ENCODE data around the gene POU2F3.

POU2F3 gene

DNA sequence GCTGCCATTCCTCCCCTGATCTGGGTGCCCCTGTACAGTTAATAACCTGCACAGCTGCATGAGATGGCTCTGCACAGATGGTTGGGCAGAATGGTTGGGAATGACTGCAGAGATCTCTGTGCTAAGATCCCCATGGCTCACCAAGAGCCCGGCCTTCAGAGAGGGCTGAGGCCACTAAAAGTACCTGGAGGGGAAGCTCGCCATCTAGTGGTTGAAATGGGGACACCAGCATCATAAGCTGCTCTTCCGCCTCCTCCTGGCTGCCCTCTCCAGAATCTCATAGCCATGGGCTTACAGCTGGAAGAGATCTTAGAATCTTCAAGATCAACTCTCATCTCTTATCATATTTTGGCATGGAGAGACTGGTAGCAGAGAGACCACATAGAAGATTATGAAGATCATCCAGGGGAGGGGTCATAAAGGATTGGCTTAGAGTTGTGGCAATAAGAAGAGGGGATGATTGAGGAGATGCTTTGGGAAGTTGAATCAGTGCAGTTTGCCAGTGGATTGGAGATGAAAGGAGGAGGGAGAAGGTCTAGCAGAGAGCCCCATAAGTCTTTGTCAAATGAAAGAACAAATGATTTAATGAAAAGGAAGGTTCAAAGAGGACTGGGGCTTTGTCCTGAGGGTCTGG is 63.2 kb downstream of the POU2F3 start:
- TF ChIP-seq EZH2phosphoT487 (IDR thresholded peaks at IDR 0.05; ENCODE audit: low read length) (no peak), EZH2 (optimal IDR thresholded peaks at IDR 0.05; ENCODE audit: low read depth, low read length) (no peak)
- TF ChIP-seq, protein P1, sequence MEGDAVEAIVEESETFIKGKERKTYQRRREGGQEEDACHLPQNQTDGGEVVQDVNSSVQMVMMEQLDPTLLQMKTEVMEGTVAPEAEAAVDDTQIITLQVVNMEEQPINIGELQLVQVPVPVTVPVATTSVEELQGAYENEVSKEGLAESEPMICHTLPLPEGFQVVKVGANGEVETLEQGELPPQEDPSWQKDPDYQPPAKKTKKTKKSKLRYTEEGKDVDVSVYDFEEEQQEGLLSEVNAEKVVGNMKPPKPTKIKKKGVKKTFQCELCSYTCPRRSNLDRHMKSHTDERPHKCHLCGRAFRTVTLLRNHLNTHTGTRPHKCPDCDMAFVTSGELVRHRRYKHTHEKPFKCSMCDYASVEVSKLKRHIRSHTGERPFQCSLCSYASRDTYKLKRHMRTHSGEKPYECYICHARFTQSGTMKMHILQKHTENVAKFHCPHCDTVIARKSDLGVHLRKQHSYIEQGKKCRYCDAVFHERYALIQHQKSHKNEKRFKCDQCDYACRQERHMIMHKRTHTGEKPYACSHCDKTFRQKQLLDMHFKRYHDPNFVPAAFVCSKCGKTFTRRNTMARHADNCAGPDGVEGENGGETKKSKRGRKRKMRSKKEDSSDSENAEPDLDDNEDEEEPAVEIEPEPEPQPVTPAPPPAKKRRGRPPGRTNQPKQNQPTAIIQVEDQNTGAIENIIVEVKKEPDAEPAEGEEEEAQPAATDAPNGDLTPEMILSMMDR (IDR thresholded peaks at IDR 0.05; ENCODE audit: low read length), result peak; percentile 99
- Histone ChIP-seq H3K27ac (ENCODE audit: low read length) (no peak overlapping the region), H3K4me1 (ENCODE audit: low read length) (peaks cover 4% of the 10 kb centered on the region; the same call in 1 of the 2 replicates), H3K36me3 (replicated peaks; ENCODE audit: insufficient read depth, low read length) (no peaks in the 10 kb centered on the region), H3F3A (ENCODE audit: insufficient read depth, low read length) (no peaks in the 10 kb centered on the region), H3K9ac (ENCODE audit: low read length) (no peak overlapping the region), H2AFZ (ENCODE audit: low read length) (no peak overlapping the region), H3K4me3 (ENCODE audit: low read length) (no peak overlapping the region), H4K20me1 (ENCODE audit: insufficient read depth, low read length) (no peaks in the 10 kb centered on the region; the same call in 1 of the 2 replicates), H3K27me3 (replicated peaks; ENCODE audit: insufficient read depth, low read length) (no peaks in the 10 kb centered on the region), H3K79me2 (ENCODE audit: low read length) (no peaks in the 10 kb centered on the region), H3K9me2 (replicated peaks; ENCODE audit: insufficient read depth, low read length) (no peaks in the 10 kb centered on the region), H3K4me2 (ENCODE audit: low read depth, low read length) (no peak overlapping the region), H3K9me3 (replicated peaks; ENCODE audit: insufficient read depth, low read length) (no peaks in the 10 kb centered on the region)
- peak; percentile 77 for DNase-seq

DNA sequence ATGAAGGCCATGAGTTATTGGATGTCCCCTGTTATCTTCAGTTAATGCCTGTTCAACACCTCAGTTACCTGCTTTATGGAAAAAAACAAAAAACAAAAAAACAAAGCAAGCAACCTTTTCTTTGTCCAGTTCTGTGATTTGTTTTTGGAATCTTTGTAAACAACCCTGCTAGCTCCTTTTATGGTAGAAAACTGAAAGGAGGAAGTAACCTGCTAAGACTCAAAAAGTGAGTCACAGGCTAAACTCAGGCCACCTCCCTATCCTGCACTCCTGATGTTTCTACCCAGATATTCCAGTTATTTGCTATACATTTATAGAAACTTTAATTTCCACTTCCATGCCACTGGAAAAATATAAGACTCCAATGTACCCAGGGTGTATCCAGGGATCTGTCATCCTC is 64.6 kb downstream of the POU2F3 start:
- Histone ChIP-seq H2AFZ (ENCODE audit: low read length) (no peak overlapping the region), H3K79me2 (ENCODE audit: low read length) (no peaks in the 10 kb centered on the region), H4K20me1 (ENCODE audit: insufficient read depth, low read length) (no peaks in the 10 kb centered on the region; the same call in 1 of the 2 replicates), H3K4me1 (ENCODE audit: low read length) (peaks cover 4% of the 10 kb centered on the region; the same call in 1 of the 2 replicates), H3K36me3 (replicated peaks; ENCODE audit: insufficient read depth, low read length) (no peaks in the 10 kb centered on the region), H3K9me3 (replicated peaks; ENCODE audit: insufficient read depth, low read length) (no peaks in the 10 kb centered on the region), H3K27ac (ENCODE audit: low read length) (no peak overlapping the region), H3K27me3 (replicated peaks; ENCODE audit: insufficient read depth, low read length) (no peaks in the 10 kb centered on the region), H3K9ac (ENCODE audit: low read length) (no peak overlapping the region), H3K4me3 (ENCODE audit: low read length) (no peak overlapping the region), H3K4me2 (ENCODE audit: low read depth, low read length) (no peak overlapping the region), H3F3A (ENCODE audit: insufficient read depth, low read length) (no peaks in the 10 kb centered on the region), H3K9me2 (replicated peaks; ENCODE audit: insufficient read depth, low read length) (no peaks in the 10 kb centered on the region)
- TF ChIP-seq, protein P1 (IDR thresholded peaks at IDR 0.05; ENCODE audit: low read length), result no peak
- TF ChIP-seq EZH2 (optimal IDR thresholded peaks at IDR 0.05; ENCODE audit: low read depth, low read length) (no peak), EZH2phosphoT487 (IDR thresholded peaks at IDR 0.05; ENCODE audit: low read length) (no peak)
- DNase-seq, result no peak

DNA sequence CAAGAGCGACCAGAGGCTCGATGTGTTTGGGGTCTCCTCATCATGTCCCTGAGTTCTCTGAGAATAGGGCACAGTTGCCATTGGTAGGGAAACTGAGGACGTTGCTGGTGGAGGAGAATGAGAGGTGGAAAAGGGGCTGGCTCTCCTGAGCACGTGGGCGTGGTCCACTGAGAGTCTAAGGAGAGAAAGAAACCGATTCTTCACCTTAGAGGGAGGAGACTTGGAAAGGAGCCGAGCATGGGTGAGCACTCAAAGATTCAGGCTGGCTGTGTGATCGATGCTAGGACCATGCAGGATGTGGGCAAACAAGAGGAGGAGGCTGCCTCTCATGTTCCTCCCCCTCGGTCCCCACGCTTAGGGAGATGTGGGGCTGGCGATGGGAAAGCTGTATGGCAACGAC is 65.3 kb downstream of the POU2F3 start:
- TF ChIP-seq EZH2 (optimal IDR thresholded peaks at IDR 0.05; ENCODE audit: low read depth, low read length) (no peak), EZH2phosphoT487 (IDR thresholded peaks at IDR 0.05; ENCODE audit: low read length) (no peak)
- TF ChIP-seq, protein P1 (IDR thresholded peaks at IDR 0.05; ENCODE audit: low read length), result no peak
- Histone ChIP-seq H3K9me3 (replicated peaks; ENCODE audit: insufficient read depth, low read length) (no peaks in the 10 kb centered on the region), H4K20me1 (ENCODE audit: insufficient read depth, low read length) (no peaks in the 10 kb centered on the region; the same call in 1 of the 2 replicates), H3K27me3 (replicated peaks; ENCODE audit: insufficient read depth, low read length) (no peaks in the 10 kb centered on the region), H3K9ac (ENCODE audit: low read length) (no peak overlapping the region), H3K4me1 (ENCODE audit: low read length) (peaks cover 4% of the 10 kb centered on the region; the same call in 1 of the 2 replicates), H3K36me3 (replicated peaks; ENCODE audit: insufficient read depth, low read length) (no peaks in the 10 kb centered on the region), H3K9me2 (replicated peaks; ENCODE audit: insufficient read depth, low read length) (no peaks in the 10 kb centered on the region), H2AFZ (ENCODE audit: low read length) (no peak overlapping the region), H3K4me3 (ENCODE audit: low read length) (no peak overlapping the region), H3K79me2 (ENCODE audit: low read length) (no peaks in the 10 kb centered on the region), H3K4me2 (ENCODE audit: low read depth, low read length) (no peak overlapping the region), H3F3A (ENCODE audit: insufficient read depth, low read length) (no peaks in the 10 kb centered on the region), H3K27ac (ENCODE audit: low read length) (no peak overlapping the region)
- no peak for DNase-seq
